GM23338 (cell line): ENCODE measurements around the gene LURAP1L. TPM values are rescaled to one million over a fixed set of nuclear protein-coding genes. Genes with fewer than 3 reads are reported as not detected.

ENCODE experiments used
- ATAC-seq: fragments of 200-7000 bp; cut with Tn5 transposase; 3 replicates; pipeline ENCODE4 v1.9.1; 2020
- DNase-seq: peaks from one replicate; pipeline ENCODE4 v3.0.0-alpha.2; 2015; ENCODE audit warnings: low spot score
- H2AFZ ChIP-seq: fragments of 200-600 bp; sonication (generic); 2 replicates; pipeline ENCODE4 v1.8.0; 2016; ENCODE audit warnings: antibody characterized with exemption, mild to moderate bottlenecking, moderate library complexity
- H3F3A ChIP-seq: fragments of 200-600 bp; sonication (generic); replicated peaks from 2 replicates; pipeline ENCODE4 v1.8.0; 2017; ENCODE audit warnings: antibody characterized with exemption, mixed run types, low read depth
- H3K27ac ChIP-seq: fragments of 200-600 bp; sonication (generic); 2 replicates; pipeline ENCODE4 v1.6.1; 2016; ENCODE audit warnings: low read depth
- H3K27me3 ChIP-seq: fragments of 200-600 bp; sonication (generic); 2 replicates; pipeline ENCODE4 v1.8.0; 2016; ENCODE audit warnings: mild to moderate bottlenecking, mixed run types, moderate library complexity; ENCODE audit not compliant: insufficient read depth
- H3K36me3 ChIP-seq: fragments of 200-600 bp; sonication (generic); 2 replicates; pipeline ENCODE4 v1.8.0; 2016; ENCODE audit warnings: mild to moderate bottlenecking; ENCODE audit not compliant: insufficient read depth
- H3K4me1 ChIP-seq: fragments of 200-600 bp; sonication (generic); 2 replicates; pipeline ENCODE4 v1.8.0; 2016; ENCODE audit warnings: mild to moderate bottlenecking, moderate library complexity; ENCODE audit not compliant: insufficient read depth
- H3K4me2 ChIP-seq: fragments of 200-600 bp; sonication (generic); 2 replicates; pipeline ENCODE4 v1.7.1; 2017; ENCODE audit warnings: mixed run types
- H3K4me3 ChIP-seq: fragments of 200-600 bp; sonication (generic); 2 replicates; pipeline ENCODE4 v1.6.1; 2016; ENCODE audit warnings: mixed run types
- H3K79me2 ChIP-seq: fragments of 200-600 bp; sonication (generic); replicated peaks from 2 replicates; pipeline ENCODE4 v1.8.0; 2017; ENCODE audit warnings: mild to moderate bottlenecking; ENCODE audit not compliant: insufficient read depth
- H3K9me2 ChIP-seq: fragments of 200-600 bp; sonication (generic); 2 replicates; pipeline ENCODE4 v1.8.0; 2017; ENCODE audit not compliant: insufficient read depth
- H4K20me1 ChIP-seq: fragments of 200-600 bp; sonication (generic); replicated peaks from 2 replicates; pipeline ENCODE4 v1.8.0; 2017; ENCODE audit warnings: mild to moderate bottlenecking; ENCODE audit not compliant: insufficient read depth
- H3K27ac Mint-ChIP-seq: 2 replicates; pipeline ENCODE4 v1.8.0; 2020; ENCODE audit warnings: inconsistent platforms, mild to moderate bottlenecking, moderate library complexity, mixed read lengths
- H3K27me3 Mint-ChIP-seq: 3 replicates; pipeline ENCODE4 v1.8.0; 2022; ENCODE audit warnings: low read depth, mild to moderate bottlenecking, moderate library complexity, mixed read lengths, inconsistent platforms; ENCODE audit not compliant: insufficient read depth, poor library complexity
- H3K36me3 Mint-ChIP-seq: 3 replicates; pipeline ENCODE4 v1.8.0; 2021; ENCODE audit warnings: low read depth, mild to moderate bottlenecking, inconsistent platforms, moderate library complexity, mixed read lengths
- H3K4me1 Mint-ChIP-seq: 3 replicates; pipeline ENCODE4 v1.8.0; 2020; ENCODE audit warnings: mild to moderate bottlenecking, inconsistent platforms, mixed read lengths
- H3K4me3 Mint-ChIP-seq: 3 replicates; pipeline ENCODE4 v1.8.0; 2021; ENCODE audit warnings: moderate library complexity, mild to moderate bottlenecking, inconsistent platforms, mixed read lengths
- H3K9me3 Mint-ChIP-seq: 3 replicates; pipeline ENCODE4 v1.8.0; 2020; ENCODE audit warnings: moderate library complexity, mild to moderate bottlenecking, inconsistent platforms, mixed read lengths
- CREB1 ChIP-seq: fragments of 250-450 bp; sonication (Bioruptor Pico); IDR thresholded peaks from 2 replicates; pipeline ENCODE4 v1.5.0; 2020; ENCODE audit warnings: low read depth, mild to moderate bottlenecking, moderate library complexity
- ETS1 ChIP-seq: IDR thresholded peaks from 2 replicates; pipeline ENCODE4 v1.6.1; 2016; ENCODE audit warnings: antibody characterized with exemption
- EZH2 ChIP-seq: fragments of 200-600 bp; sonication (generic); IDR thresholded peaks from one replicate; pipeline ENCODE4 v1.8.0; 2017; ENCODE audit warnings: antibody characterized with exemption, mild to moderate bottlenecking, low read depth; ENCODE audit not compliant: unreplicated experiment
- EZH2phosphoT487 ChIP-seq: fragments of 200-600 bp; sonication (generic); IDR thresholded peaks from one replicate; pipeline ENCODE4 v1.8.1; 2018; ENCODE audit warnings: antibody characterized with exemption; ENCODE audit not compliant: unreplicated experiment
- JUNB ChIP-seq: IDR thresholded peaks from one replicate; pipeline ENCODE4 v1.6.1; 2016; ENCODE audit warnings: antibody characterized with exemption; ENCODE audit not compliant: unreplicated experiment
- NANOG ChIP-seq: IDR thresholded peaks from 2 replicates; pipeline ENCODE4 v1.6.1; 2016; ENCODE audit warnings: antibody characterized with exemption, borderline replicate concordance
- POLR2AphosphoS5 ChIP-seq: IDR thresholded peaks from 2 replicates; pipeline ENCODE4 v1.6.1; 2016; ENCODE audit warnings: antibody characterized with exemption, low read depth
- REST ChIP-seq: IDR thresholded peaks from one replicate; pipeline ENCODE4 v1.6.1; 2018; ENCODE audit warnings: antibody characterized with exemption; ENCODE audit not compliant: unreplicated experiment
- STAT1 ChIP-seq: IDR thresholded peaks from one replicate; pipeline ENCODE4 v1.6.1; 2016; ENCODE audit warnings: antibody characterized with exemption; ENCODE audit not compliant: unreplicated experiment
- ZNF114 ChIP-seq: fragments of 250-450 bp; sonication (Bioruptor Pico); IDR thresholded peaks from 2 replicates; pipeline ENCODE4 v1.5.0; 2020; ENCODE audit warnings: mild to moderate bottlenecking, moderate library complexity
- ZNF331 ChIP-seq: fragments of 250-450 bp; sonication (Bioruptor Pico); IDR thresholded peaks from 2 replicates; pipeline ENCODE4 v1.5.0; 2020; ENCODE audit warnings: low read depth, mild to moderate bottlenecking, moderate library complexity
- ZNF462 ChIP-seq: fragments of 250-450 bp; sonication (Bioruptor Pico); IDR thresholded peaks from 2 replicates; pipeline ENCODE4 v1.5.0; 2020; ENCODE audit warnings: mild to moderate bottlenecking, moderate library complexity
- polyA plus RNA-seq: library from polyadenylated mRNA; unstranded; fragments of >200 nt; fragmentation: Nextera tagmentation; extraction: Ambion mirVana; gene quantifications from 2 replicates; pipeline ENCODE4 v1.2.1, GENCODE V29; 2016
- total RNA-seq: library from RNA; depleted of rRNA; stranded (reverse); fragments of >200 nt; shearing (Covaris generic); gene quantifications from 2 replicates; pipeline ENCODE4 v1.2.3, GENCODE V29; 2014
- TF ChIP-seq, protein P1 (sequence below), 2 experiments: fragments of 200-600 bp in 1 of 2; sonication (generic) in 1 of 2; conservative IDR thresholded peaks; 2 replicates each; pipeline versions ENCODE4 v1.5.1 to v1.6.1; 2016 to 2017; ENCODE audit warnings: antibody characterized with exemption in 2 of 2, low read depth in 2 of 2, mild to moderate bottlenecking in 2 of 2, moderate library complexity in 1 of 2

Gene LURAP1L
- total and polyA plus RNA-seq, 2 experiments from 2014 or later = 1.2 to 1.6 TPM

- no peak overlapping the region for H2AFZ ChIP-seq
- no peaks in the 10 kb centered on the region for H3K9me3 Mint-ChIP-seq
- H3K4me2 ChIP-seq = no peak overlapping the region
- H3K36me3 Mint-ChIP-seq = no peaks in the 10 kb centered on the region
- TF ChIP-seq STAT1 (no peak), ETS1 (no peak), POLR2AphosphoS5 (no peak), ZNF462 (no peak), EZH2 (no peak), CREB1 (no peak), NANOG (no peak), JUNB (no peak), ZNF331 (CRISPR knock-in tag) (no peak), EZH2phosphoT487 (no peak), ZNF114 (CRISPR knock-in tag) (no peak), REST (no peak)
- TF ChIP-seq, protein P1, sequence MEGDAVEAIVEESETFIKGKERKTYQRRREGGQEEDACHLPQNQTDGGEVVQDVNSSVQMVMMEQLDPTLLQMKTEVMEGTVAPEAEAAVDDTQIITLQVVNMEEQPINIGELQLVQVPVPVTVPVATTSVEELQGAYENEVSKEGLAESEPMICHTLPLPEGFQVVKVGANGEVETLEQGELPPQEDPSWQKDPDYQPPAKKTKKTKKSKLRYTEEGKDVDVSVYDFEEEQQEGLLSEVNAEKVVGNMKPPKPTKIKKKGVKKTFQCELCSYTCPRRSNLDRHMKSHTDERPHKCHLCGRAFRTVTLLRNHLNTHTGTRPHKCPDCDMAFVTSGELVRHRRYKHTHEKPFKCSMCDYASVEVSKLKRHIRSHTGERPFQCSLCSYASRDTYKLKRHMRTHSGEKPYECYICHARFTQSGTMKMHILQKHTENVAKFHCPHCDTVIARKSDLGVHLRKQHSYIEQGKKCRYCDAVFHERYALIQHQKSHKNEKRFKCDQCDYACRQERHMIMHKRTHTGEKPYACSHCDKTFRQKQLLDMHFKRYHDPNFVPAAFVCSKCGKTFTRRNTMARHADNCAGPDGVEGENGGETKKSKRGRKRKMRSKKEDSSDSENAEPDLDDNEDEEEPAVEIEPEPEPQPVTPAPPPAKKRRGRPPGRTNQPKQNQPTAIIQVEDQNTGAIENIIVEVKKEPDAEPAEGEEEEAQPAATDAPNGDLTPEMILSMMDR (conservative IDR thresholded peaks at IDR 0.05; ENCODE audit: low read depth in 2 of 2) = no peak
- no peak for ATAC-seq
- no peaks in the 10 kb centered on the region for H3K27me3 ChIP-seq
- no peaks in the 10 kb centered on the region for H3K9me2 ChIP-seq
- H3F3A ChIP-seq = no peaks in the 10 kb centered on the region
- H3K27ac Mint-ChIP-seq = no peak overlapping the region
- no peaks in the 10 kb centered on the region for H4K20me1 ChIP-seq
- DNase-seq = no peak
- H3K4me3 Mint-ChIP-seq = no peak overlapping the region
- no peaks in the 10 kb centered on the region for H3K79me2 ChIP-seq
- no peaks in the 10 kb centered on the region for H3K36me3 ChIP-seq
- H3K4me1 ChIP-seq = no peaks in the 10 kb centered on the region
- no peaks in the 10 kb centered on the region for H3K4me1 Mint-ChIP-seq
- H3K27me3 Mint-ChIP-seq = no peaks in the 10 kb centered on the region
- H3K4me3 ChIP-seq = no peak overlapping the region
- H3K27ac ChIP-seq = no peak overlapping the region
Observed at GRCh38 chr9:12797037-12797436, 22.2 kb downstream of the LURAP1L start.
